HUES64 (cell line): Measurements from ENCODE around the gene MS4A15. TPM values are rescaled to one million over a fixed set of nuclear protein-coding genes. Genes with fewer than 3 reads are reported as not detected.
"Not testable (repeated sequence)": the region's sequence is repeated elsewhere in the genome, so short reads cannot be mapped to it uniquely, and the experiment has no call there.

Source experiments
- H3K27ac ChIP-seq: 2 replicates; pipeline ENCODE4 v1.7.0; 2013; ENCODE audit warnings: low read depth, low read length, inconsistent platforms
- H3K27me3 ChIP-seq: 2 replicates; pipeline ENCODE4 v1.6.1; 2013; ENCODE audit warnings: mild to moderate bottlenecking, low read length; ENCODE audit not compliant: insufficient read depth
- H3K36me3 ChIP-seq: 2 replicates; pipeline ENCODE4 v1.6.1; 2013; ENCODE audit warnings: mild to moderate bottlenecking, low read length; ENCODE audit not compliant: insufficient read depth
- H3K4me1 ChIP-seq: 2 replicates; pipeline ENCODE4 v1.6.1; 2013; ENCODE audit warnings: mild to moderate bottlenecking, low read length, moderate library complexity; ENCODE audit not compliant: insufficient read depth
- H3K4me3 ChIP-seq: 2 replicates; pipeline ENCODE4 v1.5.1; 2013; ENCODE audit warnings: mild to moderate bottlenecking, low read length, moderate library complexity
- H3K9ac ChIP-seq: 2 replicates; pipeline ENCODE4 v1.6.1; 2013; ENCODE audit warnings: mild to moderate bottlenecking, low read depth, low read length
- H3K9me3 ChIP-seq: 2 replicates; pipeline ENCODE4 v1.6.1; 2013; ENCODE audit warnings: low read depth, low read length; ENCODE audit not compliant: insufficient read depth
- WGBS: fragments of 150-250, 120-280 bp; methylation state at CpG from one replicate; pipeline ENCODE4 v1.1.7; 2013; ENCODE audit warnings: missing lambda C conversion rate; 5-methylcytosine and 5-hydroxymethylcytosine counted together
- polyA plus RNA-seq, 2 experiments: library from polyadenylated mRNA; stranded (reverse); fragments of 50-300 nt; gene quantifications; one replicate each; pipeline ENCODE4 v1.2.3, GENCODE V29; 2013

Gene MS4A15, protein sequence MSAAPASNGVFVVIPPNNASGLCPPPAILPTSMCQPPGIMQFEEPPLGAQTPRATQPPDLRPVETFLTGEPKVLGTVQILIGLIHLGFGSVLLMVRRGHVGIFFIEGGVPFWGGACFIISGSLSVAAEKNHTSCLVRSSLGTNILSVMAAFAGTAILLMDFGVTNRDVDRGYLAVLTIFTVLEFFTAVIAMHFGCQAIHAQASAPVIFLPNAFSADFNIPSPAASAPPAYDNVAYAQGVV
- not detected for polyA plus RNA-seq (2013, experiment 1 of 2)
- not detected for polyA plus RNA-seq (2013, experiment 2 of 2)

DNA sequence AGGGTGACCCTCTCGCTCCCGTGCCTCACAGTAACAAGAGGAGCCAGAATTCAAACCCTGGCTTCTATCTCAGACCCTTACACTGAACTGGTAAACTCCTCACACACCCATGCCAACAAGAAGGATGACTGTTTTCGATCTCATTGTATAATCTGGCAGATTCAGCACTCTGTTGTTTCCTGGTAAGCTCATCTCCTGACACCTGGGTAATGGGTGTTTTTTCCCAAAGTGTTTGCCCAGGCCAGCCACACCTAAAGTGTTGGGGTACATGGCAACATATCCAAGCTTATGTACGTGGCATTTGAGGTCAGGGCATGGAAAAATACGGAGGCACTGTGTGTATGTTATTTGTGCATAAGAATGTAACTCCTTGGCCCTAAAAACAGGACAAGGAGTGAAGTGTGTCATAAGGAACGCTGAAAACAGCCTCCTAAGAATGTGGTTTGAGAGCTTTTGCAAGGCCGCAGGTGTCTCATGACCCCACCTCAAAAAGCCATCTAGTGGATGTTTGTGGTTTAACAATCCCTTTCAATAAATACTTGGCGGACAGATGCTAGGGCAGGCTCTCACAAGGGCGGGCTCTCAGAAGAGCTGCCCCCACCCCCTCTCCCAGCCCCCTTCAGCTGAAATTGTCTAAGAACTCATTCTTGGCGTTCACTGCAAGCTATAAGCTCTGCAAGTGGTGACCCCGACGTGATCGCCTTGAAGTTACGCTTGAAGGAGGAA, at the start of gene MS4A15:
TSS of gene MS4A15 (plus strand) at position 561 of the 726 bp plus-strand sequence. CDS start 6,867 bp downstream, outside the sequence.
- no peaks in the 10 kb centered on the region for H3K9me3 ChIP-seq
- no peak within 1 kb of the TSS for H3K4me3 ChIP-seq
- WGBS, result 67% methylated on average over 14 of the region's 14 CpGs
- H3K27ac ChIP-seq, result no peak within 1 kb of the TSS
- no peaks in the 10 kb centered on the region for H3K27me3 ChIP-seq
- H3K9ac ChIP-seq, result no peak within 1 kb of the TSS
- H3K4me1 ChIP-seq, result no peaks in the 10 kb centered on the region
- H3K36me3 ChIP-seq, result no peaks in the 10 kb centered on the region

DNA sequence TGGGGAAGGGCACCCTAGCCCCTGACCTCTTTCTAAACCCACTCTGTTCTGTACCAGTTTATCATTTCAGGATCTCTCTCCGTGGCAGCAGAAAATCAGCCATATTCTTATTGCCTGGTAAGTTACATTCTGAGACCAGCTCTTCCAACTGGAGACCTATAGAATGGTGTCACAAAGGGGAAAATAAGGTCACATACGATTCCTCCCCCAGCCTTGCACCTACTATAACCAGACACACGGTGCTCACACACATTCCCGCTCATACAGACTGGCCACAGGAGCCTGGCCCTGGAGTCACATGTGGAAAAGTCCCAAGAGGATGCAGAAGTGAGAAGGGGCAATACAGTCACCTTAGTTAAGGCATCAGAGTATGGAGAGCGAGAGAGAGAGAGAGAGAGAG, 49.7 kb upstream of the MS4A15 start:
- WGBS, result 93% methylated on average over 5 of the region's 5 CpGs
- Histone ChIP-seq H3K27me3 (no peaks in the 10 kb centered on the region; the same call in 1 of the 2 replicates), H3K9me3 (no peaks in the 10 kb centered on the region), H3K36me3 (no peaks in the 10 kb centered on the region), H3K4me3 (no peak overlapping the region), H3K9ac (no peak overlapping the region), H3K4me1 (no peaks in the 10 kb centered on the region), H3K27ac (no peak overlapping the region)

DNA sequence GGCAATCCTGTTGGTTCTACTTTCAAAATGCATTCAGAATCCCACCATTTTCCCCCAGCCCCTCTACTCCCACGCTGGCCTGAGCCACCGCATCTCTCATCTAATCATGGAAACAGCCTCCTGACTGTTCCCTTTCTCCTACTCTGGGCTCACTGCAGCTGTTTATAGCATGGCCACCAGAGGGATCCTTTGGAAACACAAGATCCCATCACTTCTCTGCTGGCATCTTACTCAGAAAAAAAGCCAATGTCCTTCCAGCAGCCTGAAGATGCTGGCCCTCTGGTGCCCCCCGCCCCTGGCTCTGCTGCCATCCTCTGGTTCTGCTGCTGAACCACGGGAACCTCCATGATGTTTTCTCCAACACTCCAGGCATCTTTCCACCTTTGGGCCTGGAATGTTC, 46.2 kb upstream of the MS4A15 start:
- Histone ChIP-seq H3K36me3 (no peaks in the 10 kb centered on the region), H3K27me3 (no peaks in the 10 kb centered on the region; the same call in 1 of the 2 replicates), H3K4me1 (no peaks in the 10 kb centered on the region), H3K4me3 (no peak overlapping the region), H3K9me3 (no peaks in the 10 kb centered on the region), H3K27ac (no peak overlapping the region), H3K9ac (no peak overlapping the region)
- 69% methylated on average over 4 of the region's 4 CpGs for WGBS

DNA sequence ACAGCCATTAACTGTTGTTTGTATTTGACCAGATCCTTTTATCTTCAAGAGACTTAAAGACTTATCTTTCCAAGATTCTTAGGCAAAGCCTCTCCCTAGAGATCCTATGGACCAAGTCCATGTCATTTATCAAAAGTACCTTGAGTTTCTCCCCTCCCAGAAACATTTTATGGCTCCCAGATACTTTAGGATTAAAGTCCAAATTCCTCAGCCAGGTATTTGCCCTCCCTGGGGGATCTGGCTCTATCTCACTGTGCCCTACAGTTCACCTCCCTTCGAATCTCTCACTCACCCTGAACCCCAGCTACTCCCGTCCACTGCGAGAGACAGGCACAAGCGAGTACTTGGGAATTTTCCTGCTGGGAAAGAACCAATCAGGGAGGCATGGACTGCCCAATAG, 45.4 kb upstream of the MS4A15 start:
- no peaks in the 10 kb centered on the region for H3K36me3 ChIP-seq
- no peaks in the 10 kb centered on the region; the same call in 1 of the 2 replicates for H3K27me3 ChIP-seq
- no peak overlapping the region for H3K27ac ChIP-seq
- H3K4me1 ChIP-seq, result no peaks in the 10 kb centered on the region
- H3K4me3 ChIP-seq, result no peak overlapping the region
- no peak overlapping the region for H3K9ac ChIP-seq
- WGBS, result 96% methylated on average over 4 of the region's 4 CpGs
- H3K9me3 ChIP-seq, result no peaks in the 10 kb centered on the region

DNA sequence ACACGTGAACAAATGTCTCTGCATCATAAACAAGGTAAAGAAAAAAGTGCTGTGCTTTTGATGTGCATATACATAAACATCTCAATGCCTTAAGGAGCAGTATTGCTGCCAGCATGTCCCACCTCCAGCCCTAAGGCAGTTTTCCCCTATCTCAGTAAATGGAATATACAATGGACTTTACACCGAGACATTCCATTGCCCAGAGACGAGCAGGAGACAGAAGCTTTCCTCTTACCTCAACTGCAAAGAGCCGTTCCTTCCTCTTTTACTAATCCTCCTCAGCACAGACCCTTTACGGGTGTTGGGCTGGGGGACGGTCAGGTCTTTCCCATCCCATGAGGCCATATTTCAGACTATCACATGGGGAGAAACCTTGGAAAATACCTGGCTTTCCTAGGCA, 43.2 kb upstream of the MS4A15 start:
- not testable (repeated sequence) for H3K36me3 ChIP-seq, H3K9ac ChIP-seq, H3K4me1 ChIP-seq, H3K27me3 ChIP-seq, H3K9me3 ChIP-seq, H3K4me3 ChIP-seq, H3K27ac ChIP-seq
- 87% methylated on average over 5 of the region's 6 CpGs for WGBS

DNA sequence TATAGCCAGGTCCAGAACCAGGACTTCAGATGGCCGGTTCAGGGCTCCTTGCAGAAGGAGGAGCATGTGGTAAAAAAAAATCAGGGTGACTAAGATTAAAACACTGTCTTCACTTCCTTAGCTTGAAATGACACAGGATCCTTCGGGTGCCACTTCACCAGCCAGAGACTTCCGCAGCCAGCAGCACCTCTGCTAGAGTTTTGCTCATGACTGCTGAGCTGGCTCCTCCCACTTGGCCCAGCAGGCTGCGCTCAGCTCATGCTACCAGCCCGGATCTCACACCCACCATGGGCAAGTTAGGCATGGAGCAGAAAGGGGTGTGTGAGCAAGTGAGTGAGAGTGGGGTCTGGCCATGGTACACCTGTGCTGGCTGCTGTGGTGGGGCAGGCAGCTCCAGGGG, 38.7 kb upstream of the MS4A15 start:
- H3K9ac ChIP-seq, result no peak overlapping the region
- WGBS, result 93% methylated on average over 5 of the region's 5 CpGs
- H3K4me3 ChIP-seq, result no peak overlapping the region
- H3K4me1 ChIP-seq, result no peaks in the 10 kb centered on the region
- H3K27me3 ChIP-seq, result no peaks in the 10 kb centered on the region
- no peaks in the 10 kb centered on the region for H3K36me3 ChIP-seq
- H3K27ac ChIP-seq, result no peak overlapping the region
- H3K9me3 ChIP-seq, result peaks cover 21% of the 10 kb centered on the region

DNA sequence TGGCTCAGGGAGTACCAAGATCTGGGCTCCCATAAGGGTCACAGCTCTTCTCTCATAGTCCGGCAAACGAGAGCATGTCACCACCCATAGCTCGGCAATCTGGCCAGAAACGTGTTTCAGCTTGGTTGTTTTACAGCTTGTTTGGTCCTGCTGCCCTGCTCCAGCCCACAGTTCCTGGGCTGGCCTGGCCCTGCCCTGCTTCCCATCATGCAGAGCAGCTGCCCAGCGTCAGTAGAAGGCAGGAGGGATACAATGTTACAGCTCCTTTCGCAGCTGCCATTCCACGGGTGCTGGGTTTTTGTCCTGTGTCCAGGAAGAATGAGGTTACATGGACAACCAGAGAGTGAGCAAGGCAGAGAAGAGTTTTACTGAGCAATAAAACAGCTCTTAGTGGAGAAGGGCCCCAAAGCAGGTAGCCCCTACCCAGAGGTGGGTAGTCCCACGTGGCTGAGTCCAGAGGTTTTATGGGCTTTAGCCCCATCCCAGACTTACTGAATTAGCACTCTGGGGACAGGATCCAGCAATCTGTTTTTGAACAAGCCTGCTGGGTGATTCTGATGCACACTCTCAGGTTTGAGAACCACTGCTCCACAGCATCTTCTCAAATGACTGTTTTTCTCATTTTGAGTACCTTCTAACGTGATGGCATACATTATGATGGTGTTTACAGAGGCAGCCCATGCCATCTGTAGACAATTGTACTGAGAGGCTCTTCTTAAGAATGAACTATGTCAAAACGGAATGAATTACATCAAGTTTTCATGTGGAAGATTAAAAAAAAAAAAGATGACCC, 37.9 kb upstream of the MS4A15 start:
- WGBS, result 92% methylated on average over 10 of the region's 10 CpGs
- Histone ChIP-seq H3K36me3 (no peaks in the 10 kb centered on the region), H3K27me3 (no peaks in the 10 kb centered on the region), H3K9me3 (peaks cover 21% of the 10 kb centered on the region), H3K4me1 (no peaks in the 10 kb centered on the region), H3K4me3 (no peak overlapping the region), H3K9ac (no peak overlapping the region), H3K27ac (no peak overlapping the region)

DNA sequence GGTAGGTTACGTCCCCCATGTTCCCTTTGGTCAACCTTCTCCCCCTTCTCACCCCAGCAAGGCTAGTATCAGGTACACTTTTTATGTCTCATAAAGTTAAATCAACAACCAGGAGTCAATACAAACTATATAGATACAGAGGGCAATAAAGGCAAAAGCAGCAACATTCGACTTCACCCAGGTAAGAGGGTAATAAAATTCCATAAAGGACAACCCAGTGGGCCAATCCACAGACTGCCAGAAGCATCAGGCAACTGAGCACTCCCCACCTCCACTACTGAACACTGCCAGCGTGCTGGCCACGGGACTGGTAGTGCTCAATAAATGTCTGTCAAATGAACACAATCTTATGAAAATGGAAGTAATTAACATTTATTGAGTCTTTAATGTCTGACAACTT, 37.3 kb upstream of the MS4A15 start:
- Histone ChIP-seq H3K9me3 (peaks cover 21% of the 10 kb centered on the region), H3K27me3 (no peaks in the 10 kb centered on the region), H3K36me3 (no peaks in the 10 kb centered on the region), H3K9ac (no peak overlapping the region), H3K4me1 (no peaks in the 10 kb centered on the region), H3K27ac (no peak overlapping the region), H3K4me3 (no peak overlapping the region)
- WGBS, result 89% methylated on average over 4 of the region's 4 CpGs

DNA sequence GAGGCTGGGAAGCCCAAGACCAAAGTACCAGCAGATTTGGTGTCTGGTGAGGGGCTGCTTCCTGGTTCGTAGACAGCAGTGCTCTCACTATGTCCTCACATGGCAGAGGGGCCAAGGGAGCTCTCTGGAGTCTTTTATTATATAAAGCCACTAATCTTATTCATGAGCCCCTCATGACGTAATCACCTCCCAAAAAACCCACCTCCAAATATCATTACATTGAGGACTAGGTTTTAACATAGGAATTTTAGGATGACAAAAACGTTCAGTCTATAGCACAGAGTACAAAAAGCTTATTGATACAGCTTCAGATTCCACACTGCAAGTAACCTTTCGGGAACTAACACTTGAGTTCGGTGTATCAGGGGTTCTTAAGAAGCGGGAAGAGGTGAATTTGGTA, 36.2 kb upstream of the MS4A15 start:
- H3K9ac ChIP-seq, result no peak overlapping the region
- no peaks in the 10 kb centered on the region for H3K4me1 ChIP-seq
- no peak overlapping the region for H3K4me3 ChIP-seq
- H3K27ac ChIP-seq, result no peak overlapping the region
- peaks cover 21% of the 10 kb centered on the region for H3K9me3 ChIP-seq
- no peaks in the 10 kb centered on the region for H3K36me3 ChIP-seq
- no peaks in the 10 kb centered on the region for H3K27me3 ChIP-seq
- WGBS, result 80% methylated on average over 6 of the region's 6 CpGs

DNA sequence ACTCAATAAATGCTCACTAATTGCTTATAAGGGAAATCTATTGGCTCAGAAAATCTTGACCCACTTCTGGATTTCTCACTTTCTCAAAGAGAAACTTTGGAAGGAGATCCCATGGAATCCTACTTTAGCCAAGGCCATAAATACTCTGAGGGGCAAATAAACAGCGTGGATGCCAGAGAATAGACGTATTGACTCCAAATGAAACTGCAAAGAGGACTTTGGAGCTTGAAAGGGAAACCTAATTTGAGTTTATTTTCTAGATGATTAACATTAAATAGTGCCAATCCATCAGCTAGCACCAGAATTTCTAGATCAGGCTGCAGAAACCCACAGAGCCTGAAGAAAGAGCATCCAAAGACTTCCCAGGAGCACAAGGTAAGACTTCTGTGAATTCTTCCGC, 32.2 kb upstream of the MS4A15 start, which contains the start of gene MS4A18:
TSS of gene MS4A18 (plus strand) at position 301 of the 400 bp plus-strand sequence.
- Histone ChIP-seq H3K27ac (no peak within 1 kb of the TSS), H3K9ac (no peak within 1 kb of the TSS), H3K36me3 (no peaks in the 10 kb centered on the region), H3K4me1 (no peaks in the 10 kb centered on the region), H3K9me3 (0 out of 2 replicates have a peak, but pooled peaks cover 3% of the 10 kb centered on the region), H3K27me3 (no peaks in the 10 kb centered on the region), H3K4me3 (no peak within 1 kb of the TSS)
- 96% methylated on average over 3 of the region's 3 CpGs for WGBS

DNA sequence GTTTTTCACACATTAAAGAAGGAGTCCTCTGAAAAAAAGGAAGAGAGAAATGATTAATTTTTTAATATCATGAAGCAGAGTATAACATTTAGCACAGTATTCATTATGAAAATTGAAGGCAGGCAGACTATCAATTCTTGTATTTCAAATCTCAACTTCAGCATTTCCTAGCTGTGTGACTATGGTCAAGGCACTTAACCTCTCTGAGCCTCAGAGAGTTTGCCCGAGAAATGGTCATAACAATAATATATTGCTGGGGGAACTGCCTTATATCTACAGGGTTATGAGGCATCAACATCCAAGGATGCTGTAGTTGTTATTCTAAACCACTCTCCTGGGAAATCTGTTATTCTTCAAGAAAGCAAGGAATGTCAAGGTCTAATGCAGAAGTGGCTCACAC, 31.1 kb upstream of the MS4A15 start:
- no peaks in the 10 kb centered on the region for H3K27me3 ChIP-seq
- no peak overlapping the region for H3K4me3 ChIP-seq
- 86% methylated on average over 1 of the region's 1 CpG for WGBS
- no peak overlapping the region for H3K9ac ChIP-seq
- no peaks in the 10 kb centered on the region for H3K4me1 ChIP-seq
- no peak overlapping the region for H3K27ac ChIP-seq
- H3K9me3 ChIP-seq, result no peaks in the 10 kb centered on the region
- H3K36me3 ChIP-seq, result no peaks in the 10 kb centered on the region
